Astrocyte of the hippocampus (primary cell): Measurements from ENCODE around the gene ELAVL4.
"Not testable (repeated sequence)": the region's sequence is repeated elsewhere in the genome, so short reads cannot be mapped to it uniquely, and the experiment has no call there.

Experiments
- DNase-seq: peaks from one replicate; pipeline ENCODE4 v3.0.0; 2011; ENCODE audit warnings: low read depth, low spot score

The ELAVL4 gene

GRCh38 chr1:50123071-50123470 is 14.4 kb downstream of the ELAVL4 start:
- DNase-seq = no peak

DNA sequence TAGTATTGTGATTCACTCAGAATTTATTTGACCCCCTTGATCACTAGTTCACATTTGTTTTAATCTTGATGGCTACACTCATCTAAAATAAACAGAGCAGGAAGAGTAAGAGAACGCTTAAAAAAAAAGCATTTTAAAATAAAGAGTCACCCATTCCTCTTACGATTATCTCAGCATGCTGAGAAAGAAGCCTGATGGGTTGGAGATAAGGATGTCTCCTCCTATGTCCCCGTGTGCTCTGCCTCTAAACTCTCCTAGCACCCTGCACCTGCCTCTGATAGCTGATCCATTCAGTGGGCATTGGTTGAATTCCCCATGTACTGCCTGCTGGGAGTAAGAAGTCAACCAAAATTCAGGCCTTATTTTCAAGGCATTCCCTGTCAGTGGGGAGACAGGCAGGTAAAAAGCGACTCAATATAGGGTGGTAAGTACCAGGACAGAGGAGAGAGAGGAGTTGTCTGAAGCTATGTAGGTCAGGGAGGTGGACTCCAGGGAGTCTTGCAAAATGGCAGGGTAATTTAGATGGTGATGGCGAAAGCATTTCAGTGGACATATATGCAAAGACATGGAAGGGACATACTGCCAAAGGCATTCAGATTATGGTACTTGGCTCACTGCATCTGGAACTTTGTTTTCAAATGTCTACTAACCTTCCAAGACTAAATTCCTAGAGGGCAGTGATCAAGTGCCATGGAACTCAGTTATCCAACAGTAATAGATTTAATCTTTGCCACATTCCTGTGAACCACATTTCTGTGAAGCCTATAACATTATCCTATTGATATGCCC is 18.4 kb downstream of the ELAVL4 start:
- DNase-seq = no peak

DNA sequence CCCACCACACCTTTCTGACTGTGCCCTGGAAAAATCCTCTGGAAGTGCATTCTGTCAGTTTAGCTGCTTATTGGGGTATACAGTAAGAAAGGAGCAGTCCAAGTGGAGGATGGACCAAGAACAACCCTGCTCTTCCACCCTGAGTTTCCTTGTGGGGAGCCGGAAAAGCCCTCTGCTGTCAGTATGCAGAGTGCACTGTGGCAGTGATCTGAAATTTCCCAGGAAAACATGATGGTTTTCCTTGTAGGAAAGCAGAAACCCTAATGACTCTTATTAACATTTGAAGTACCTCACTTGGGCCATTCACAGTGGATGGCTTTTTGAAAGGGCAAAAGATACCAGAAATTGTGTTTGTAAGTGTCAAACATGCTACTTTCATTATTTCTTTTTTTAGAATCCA is 20.5 kb downstream of the ELAVL4 start:
- DNase-seq = no peak

DNA sequence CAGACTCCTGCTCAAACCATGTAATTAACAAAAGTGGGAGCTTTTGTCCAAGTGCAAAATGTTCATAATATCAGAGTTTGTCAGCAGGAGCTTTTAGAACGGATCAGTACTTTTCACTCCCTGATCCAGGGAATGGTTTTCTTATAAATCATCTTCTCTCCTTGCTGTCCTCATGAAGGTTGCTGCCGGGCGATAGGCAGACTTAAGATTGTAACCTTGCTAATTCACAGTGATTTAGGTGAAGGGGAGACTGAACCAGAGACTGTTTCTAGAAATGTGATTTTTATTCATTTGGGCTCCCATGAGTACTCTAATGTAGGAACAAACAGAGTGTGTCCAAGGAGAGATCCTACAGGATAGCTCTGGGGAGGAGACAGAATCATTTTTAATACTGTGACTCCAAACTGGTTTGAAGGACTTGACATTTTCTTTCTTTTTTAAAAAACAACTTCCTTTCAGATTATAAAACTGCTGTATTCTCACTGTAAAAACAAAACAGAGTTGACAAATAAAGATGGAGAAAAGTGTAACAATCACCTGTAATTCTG is 23.7 kb downstream of the ELAVL4 start:
- no peak for DNase-seq

- no peak for DNase-seq
Observed at GRCh38 chr1:50135716-50136115, 27.0 kb downstream of the ELAVL4 start.

- no peak for DNase-seq
Observed at GRCh38 chr1:50139339-50140181, 30.8 kb downstream of the ELAVL4 start.

DNA sequence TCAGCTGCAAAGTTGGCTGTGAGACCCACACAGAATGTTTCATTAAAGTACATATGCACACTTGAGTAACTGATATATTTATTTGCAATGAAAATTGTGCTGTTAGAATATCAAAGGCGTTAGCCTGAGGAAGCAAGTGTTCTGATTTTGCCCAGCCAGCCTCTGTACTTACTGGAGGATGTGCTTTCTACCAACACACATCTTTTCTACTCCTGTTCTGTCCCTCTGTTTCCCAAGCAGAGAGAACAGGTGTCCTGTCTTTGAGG is 31.4 kb downstream of the ELAVL4 start:
- DNase-seq = no peak

DNA sequence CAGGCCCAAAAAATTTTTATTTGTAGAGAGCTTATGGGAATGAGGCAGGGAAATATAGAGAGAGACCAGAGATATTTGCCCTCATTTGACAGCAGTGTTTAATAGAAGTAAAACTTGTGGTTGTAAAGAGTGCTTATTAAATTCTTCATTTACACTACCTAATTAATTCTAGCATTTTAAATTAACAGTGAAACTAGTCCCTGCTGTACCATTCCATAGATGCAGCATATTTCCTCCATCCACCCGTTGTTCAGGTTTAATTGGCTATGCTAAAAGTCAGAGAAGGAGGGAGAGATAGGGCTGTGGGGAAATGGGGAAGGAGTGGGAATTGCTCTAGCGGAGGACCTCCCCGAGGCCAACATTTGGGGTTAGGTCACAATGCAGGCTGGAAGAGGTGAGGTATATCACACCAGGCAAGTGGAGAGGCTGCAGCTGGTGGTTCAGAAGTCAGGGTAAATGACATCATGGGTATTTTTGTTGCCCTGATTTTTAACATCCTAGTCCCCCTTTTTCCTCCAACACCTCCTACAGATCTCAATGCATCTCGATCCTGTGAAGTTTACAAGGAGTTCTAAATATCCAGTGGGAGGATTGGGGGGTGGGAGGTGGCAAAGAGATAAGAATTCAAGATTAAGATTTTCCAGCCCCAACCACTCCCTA is 38.6 kb downstream of the ELAVL4 start:
- no peak for DNase-seq

- DNase-seq = no peak
Observed at GRCh38 chr1:50148142-50148923, 39.6 kb downstream of the ELAVL4 start.

DNA sequence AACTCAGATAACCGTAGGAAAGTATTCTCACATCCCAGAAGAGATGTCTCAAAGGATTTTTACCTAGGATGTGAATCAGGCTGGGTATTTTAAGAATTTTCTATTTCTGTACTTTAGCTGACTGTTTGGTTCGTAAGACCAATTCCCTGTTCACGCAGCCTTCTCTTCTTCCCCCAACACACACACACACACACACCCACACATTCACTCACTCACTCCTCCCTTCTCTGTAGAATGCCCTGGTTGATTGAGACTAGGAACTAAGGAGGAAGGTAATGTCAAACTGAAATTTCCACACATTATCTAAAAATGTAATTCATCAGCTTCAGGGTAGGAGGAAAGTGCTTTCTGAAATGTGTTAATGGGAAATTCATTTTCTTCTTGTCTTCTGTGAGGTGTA is 43.5 kb downstream of the ELAVL4 start:
- no peak for DNase-seq

DNA sequence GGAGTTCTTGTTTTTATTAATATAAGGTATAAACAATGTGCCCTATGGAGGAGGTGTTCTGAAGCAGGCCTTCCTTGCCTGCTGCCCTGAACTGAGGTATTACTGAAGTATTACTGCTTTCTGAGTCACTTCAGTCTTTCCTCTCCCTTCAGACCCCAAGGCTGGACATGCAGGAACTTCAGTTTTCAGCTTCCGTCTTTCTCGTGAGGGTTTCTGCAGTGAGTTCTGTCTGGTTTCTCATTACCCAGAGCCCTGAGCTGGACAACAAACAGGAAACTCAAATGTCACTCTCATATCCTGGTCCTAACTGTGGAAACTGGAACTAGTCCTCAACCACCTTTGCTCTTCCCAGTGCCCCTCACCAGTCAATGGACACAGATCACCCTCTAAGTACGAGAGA is 46.8 kb downstream of the ELAVL4 start:
- DNase-seq = peak; percentile 4

GRCh38 chr1:50156241-50157010 is 47.7 kb downstream of the ELAVL4 start:
- peak; percentile 62 for DNase-seq

DNA sequence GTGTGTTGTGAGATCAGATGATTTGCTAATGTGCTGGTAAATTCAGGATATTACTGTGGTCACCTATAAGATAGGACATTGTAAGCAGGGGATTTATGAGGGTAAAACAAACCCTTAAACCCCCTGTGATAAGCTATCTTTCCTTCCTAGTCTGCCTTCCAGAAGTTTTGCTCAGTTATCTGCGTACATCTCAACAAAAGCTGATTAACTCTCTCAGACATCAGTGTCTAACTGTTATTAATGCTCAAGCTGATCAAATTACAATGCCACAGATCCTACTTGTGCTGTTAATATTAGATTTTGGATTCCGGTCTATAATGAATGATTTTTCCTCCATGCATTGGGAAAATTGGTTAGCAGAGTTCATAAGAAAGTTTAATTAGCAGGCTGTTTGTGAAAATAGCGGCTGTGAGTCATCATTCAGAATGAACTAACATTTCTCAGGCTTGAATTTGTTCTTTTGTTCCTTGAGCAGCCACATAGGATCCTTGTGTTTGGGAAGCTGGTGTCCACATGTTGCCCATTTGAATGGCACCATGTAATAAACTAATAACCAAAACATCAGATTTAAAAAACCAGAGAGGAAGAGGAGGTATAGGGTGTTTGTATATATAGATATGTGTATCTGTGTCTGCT is 48.7 kb downstream of the ELAVL4 start:
- peak; percentile 58 for DNase-seq

- DNase-seq = no peak
Observed at GRCh38 chr1:50158421-50158820, 49.7 kb downstream of the ELAVL4 start.

DNA sequence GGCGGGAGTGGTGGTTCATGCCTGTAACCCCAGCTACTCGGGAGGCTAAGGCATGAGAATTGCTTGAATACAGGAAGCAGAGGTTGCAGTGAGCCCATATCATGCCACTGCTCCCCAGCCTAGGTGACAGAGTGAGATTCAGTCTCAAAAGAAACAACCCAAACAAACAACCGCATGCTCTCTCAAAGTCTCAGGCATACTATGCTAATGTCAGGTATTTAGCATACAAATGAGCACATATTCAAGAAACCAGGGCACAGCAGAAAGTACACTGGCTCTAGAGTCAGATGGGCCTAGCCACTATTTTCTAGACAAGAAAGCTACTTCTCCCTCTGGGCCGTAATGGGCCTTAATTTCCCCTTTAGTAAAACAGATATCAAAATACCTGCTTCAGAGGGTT is 55.0 kb downstream of the ELAVL4 start:
- DNase-seq = no peak

DNA sequence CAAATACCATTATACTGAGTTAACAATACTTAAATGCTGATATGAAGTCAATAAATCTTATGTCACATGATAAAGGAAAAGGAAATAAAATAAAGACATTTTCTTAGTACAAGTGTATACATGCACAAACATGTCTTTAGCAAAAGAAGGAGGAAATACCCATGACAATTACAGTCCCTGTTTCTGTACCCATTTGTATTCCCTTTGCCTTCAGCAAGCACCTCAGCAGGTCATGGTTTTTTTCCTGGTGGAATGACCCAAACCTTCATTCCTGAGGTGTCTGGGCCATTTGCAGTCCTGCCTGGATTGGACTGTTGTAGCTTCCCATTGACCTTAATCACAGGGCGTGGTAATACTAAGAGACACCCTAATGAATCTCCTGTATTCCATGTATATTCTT is 57.6 kb downstream of the ELAVL4 start:
- not testable (repeated sequence) for DNase-seq

DNA sequence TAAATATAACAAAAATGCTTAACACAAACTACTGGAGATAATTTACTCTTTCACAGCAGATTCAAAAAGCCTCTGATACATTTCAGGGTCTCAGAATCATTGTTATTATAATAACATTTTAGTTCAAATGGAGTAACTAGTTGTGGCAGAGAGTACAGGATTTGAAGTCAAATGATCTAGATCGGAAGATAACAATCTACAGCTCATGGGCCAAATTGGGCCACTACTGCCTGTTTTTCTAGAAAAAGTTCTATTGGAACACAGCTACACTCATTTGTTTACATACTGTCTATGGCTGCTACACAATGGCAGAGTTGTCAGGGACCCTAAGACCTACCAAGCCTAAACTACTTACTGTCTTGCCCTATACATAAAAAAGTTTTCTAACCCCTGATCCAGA is 63.6 kb downstream of the ELAVL4 start:
- no peak for DNase-seq

DNA sequence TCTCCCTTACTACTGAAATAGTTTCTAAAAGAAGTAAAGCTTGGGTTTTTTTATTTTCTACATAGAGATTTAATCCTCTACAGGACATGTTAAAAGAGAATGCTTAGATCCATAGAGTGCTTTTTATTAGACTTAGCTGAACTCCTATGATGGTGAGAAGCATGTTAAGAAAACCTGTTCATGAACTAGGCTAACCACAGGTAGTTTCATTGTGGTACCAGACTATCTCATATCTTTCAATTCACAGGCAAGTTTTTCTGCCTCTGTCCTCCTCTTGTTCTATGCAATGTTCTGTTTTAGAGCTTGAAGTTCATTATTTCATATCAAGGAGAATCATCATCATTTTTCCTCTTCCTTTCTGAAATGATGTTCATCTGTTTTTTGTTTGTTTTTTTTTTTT is 65.4 kb downstream of the ELAVL4 start:
- no peak for DNase-seq

- DNase-seq = no peak
Observed at GRCh38 chr1:50175719-50176639, 67.3 kb downstream of the ELAVL4 start.
